HG03354 (cell line): Measurements from ENCODE around the gene CBLL2.
"Not testable (repeated sequence)": the region's sequence is repeated elsewhere in the genome, so short reads cannot be mapped to it uniquely, and the experiment has no call there.

Source experiments
- ATAC-seq: cut with Tn5 transposase; IDR thresholded peaks from one replicate; pipeline ENCODE4 v1.9.1; 2021; ENCODE audit warnings: mild to moderate bottlenecking; ENCODE audit not compliant: unreplicated experiment, poor library complexity, severe bottlenecking

CBLL2 gene, protein sequence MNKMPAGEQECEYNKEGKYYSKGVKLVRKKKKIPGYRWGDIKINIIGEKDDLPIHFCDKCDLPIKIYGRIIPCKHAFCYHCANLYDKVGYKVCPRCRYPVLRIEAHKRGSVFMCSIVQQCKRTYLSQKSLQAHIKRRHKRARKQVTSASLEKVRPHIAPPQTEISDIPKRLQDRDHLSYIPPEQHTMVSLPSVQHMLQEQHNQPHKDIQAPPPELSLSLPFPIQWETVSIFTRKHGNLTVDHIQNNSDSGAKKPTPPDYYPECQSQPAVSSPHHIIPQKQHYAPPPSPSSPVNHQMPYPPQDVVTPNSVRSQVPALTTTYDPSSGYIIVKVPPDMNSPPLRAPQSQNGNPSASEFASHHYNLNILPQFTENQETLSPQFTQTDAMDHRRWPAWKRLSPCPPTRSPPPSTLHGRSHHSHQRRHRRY

DNA sequence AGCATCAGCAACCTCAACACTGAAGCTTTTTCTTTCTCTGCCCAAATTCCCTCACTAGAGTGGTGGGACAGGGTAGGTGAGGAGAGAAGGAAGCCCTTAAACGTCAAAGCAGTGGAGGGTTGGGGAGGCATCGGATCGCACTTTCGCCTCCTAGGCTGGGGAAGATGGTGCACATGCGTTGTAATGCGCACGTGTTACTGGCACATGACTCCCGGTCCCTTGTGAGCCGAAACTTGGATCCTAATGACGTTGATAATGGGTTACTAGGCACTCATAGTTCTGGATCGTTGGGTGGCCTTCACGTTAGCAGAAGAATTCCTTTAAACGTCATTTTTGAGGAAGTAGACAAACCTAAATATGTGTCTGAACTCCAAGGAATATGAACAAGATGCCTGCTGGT lies at the start of gene CBLL2:
Gene CBLL2, plus strand, starts transcription at position 301 of the 400 bp plus-strand sequence. Its CDS starts 79 bp downstream, at position 380.
- no peak for ATAC-seq

DNA sequence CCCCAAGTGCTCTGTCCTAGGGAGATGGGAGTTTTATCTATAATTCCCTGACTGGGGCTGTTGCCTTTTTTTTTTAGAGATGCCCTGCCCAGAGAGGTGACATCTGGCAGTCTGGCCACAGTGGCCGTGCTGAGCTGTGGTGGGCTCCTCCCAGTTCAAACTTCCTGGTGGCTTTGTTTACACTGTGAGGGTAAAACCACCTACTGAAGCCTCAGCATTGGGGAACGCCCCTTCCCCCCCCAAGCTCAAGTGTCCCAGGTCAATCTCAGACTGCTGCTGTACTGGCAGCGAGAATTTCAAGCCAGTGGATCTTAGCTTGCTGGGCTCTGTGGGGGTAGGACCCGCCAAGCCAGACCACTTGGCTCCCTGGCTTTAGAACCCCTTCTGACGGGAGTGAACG lies 38.3 kb upstream of the CBLL2 start:
- no peak for ATAC-seq

DNA sequence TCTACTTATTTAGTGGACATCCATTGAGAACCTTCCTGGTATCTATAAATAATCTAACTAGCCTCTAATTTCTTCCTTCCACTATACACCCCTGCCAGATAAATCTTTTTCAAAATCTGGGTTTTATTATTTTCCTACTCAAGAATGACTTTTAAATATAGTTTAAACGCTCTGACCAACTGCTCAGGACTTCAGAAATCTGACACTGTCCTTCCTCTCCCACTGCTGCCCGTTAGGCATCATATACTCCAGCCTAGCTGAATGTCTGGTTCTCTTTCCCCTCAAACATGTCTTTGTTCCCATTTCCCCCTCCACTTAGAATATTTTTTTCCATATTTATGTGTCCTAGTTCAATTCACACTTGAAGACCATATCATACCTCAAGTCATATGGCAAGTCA lies 35.2 kb upstream of the CBLL2 start:
- ATAC-seq: no peak

DNA sequence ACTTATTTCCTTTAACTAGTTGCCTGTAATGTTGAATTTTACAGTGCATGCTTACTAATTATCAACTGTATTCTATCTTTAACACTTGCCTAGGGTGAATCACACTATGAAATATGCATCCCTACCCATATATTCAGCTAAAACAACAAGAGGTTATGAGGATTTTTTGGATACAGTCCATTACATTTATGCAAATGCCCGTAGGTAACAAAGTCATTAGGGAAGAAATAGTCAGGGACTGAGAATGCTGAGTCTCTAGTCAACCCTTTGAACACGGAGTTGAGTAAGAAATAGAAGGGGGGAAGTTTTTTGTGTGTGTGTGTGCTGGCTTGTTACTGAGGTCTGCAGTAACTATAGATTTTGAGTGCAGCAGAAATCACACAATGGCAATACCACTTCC lies 26.1 kb upstream of the CBLL2 start:
- no peak for ATAC-seq

DNA sequence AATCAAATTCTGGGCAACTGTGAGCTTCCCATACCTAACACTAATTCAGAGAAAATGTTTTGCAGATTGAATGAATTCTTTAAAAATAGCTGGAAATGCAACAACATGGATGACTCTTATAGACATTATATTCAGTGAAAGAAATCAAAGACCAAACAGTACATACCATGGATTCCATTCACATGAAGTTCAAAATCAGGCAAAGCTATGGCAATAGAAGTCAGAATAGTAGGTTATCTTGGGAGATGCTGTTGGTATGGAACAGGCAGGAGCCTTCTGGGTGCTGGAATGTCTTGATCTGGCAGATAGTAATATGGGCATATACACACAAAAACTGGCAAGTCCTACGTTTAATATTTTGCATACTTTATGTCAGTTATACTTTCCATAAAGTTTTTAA lies 25.5 kb upstream of the CBLL2 start:
- ATAC-seq: no peak

DNA sequence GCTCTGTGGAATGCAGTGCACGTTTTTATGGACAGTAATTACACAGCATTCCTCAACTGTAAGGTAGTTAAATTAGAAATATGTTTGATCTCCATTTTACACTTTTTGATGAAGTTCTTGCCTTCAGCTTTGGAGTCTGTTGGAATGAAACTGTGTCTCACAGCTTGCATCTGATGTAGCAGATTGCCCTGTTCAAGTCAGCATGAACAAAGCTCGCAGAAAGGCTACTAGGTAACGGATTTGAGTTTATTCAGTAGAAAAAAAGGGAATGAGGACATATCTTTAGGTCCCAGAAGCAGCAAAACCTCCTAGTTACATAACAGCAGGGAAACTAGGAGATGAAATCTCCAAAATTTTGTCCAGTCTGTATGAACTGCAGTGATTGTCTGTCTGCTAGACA lies 24.3 kb upstream of the CBLL2 start:
- no peak for ATAC-seq

DNA sequence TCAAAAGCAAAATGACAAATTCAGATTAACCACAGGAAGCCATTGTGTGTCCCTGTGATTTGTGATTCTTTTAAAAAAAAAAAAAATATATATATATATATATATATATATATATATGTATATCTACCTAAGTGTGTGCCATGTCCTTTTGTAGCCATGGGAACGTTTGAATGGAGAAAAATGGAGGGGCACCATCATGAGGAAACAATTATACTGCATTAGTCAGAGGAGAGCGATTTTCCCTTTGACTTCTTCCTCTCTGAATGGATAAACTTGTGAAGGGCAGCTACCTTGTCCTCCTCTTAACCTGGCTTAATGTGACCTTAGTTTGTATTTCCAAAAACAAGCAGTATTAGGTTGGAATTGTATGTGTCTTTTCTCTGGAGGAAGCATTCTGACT lies 23.3 kb upstream of the CBLL2 start:
- ATAC-seq: no peak

DNA sequence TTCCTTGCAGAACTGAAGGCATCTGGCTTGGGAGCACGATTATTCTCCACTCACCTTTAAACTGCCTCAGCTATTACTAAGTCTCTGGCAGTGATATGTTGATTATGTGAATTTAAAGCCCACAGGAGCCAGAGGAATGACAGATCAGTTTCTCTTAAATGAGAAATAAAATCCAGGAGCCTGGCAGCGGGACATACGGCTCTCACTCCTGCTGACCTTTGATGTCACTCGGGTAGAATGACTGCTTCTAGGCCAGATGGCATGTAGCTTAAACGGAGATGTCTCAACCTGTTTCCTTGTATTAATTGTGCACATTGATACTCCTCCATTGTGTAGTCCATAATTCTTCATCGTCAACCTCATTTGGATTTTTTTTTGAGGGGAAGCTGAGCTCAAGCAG lies 4.0 kb upstream of the CBLL2 start:
- no peak for ATAC-seq

DNA sequence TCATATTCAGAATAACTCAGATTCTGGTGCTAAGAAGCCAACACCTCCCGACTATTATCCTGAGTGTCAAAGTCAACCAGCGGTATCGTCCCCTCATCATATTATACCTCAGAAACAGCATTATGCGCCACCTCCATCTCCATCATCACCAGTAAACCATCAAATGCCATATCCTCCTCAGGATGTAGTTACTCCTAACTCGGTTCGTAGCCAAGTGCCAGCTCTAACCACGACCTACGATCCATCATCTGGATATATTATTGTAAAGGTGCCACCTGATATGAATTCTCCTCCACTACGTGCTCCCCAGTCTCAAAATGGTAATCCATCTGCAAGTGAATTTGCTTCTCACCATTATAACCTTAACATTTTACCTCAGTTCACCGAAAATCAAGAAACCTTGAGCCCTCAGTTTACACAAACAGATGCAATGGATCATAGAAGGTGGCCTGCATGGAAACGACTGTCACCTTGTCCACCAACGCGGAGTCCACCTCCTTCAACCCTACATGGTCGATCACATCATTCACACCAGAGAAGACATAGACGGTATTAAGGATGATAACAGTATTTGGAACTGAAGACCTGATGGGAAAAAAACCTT lies 1.1 kb downstream of the CBLL2 start:
- ATAC-seq: no peak

DNA sequence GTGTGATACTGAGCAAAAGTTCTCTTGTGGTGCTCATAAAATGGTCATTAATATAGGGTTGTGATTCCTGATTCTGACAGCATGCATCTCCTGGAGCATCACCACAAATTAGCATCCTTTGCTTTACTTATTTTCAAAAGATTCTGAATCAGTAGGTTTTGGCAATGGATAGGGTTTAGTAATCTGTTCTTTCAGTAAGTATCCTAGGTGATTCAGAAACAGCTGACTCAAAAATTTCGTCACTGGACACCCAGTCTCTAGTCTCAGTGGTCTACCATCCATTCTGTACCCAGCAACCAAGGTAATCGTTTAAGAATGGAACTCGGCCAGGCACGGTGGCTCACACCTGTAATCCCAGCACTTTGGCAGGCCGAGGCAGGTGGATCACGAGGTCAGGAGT lies 4.1 kb downstream of the CBLL2 start:
- ATAC-seq: no peak

DNA sequence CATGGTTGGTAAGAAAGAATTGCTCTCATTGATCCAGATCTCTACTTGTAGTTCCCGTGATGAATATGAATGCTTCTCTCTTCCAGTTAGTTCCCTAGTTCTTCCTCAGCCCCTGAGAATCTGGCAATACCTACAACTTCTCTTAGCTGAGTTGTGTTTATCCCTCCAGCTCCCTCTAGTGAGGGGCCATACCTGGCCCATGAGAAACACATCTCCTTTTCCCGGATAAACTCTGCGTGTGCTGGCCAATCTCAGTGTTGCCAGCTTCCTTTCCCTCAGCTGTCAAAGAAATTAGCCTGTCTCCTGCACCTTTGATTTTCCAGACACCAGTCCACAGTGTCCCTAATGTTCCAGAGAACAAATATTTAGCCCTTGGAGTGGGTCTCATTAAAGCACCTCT lies 5.7 kb downstream of the CBLL2 start:
- no peak for ATAC-seq

DNA sequence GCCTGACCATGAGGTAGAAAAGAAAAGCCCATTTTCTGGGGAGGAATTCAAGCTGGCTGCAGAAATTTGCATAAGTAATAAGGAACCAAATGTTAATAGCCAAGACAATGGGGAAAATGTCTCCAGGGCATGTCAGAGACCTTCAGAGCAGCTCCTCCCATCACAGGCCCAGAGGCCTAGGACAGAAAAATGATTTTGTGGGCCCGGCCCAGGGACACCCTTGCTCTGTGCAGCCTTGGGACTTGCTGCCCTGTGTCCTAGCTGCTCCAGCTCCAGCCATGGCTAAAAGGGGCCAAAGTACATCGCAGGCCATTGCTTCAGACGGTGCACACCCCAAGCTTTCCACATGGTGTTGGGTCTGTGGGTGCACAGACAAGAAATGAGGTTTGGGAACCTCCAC lies 16.5 kb downstream of the CBLL2 start:
- ATAC-seq: not testable (repeated sequence)

DNA sequence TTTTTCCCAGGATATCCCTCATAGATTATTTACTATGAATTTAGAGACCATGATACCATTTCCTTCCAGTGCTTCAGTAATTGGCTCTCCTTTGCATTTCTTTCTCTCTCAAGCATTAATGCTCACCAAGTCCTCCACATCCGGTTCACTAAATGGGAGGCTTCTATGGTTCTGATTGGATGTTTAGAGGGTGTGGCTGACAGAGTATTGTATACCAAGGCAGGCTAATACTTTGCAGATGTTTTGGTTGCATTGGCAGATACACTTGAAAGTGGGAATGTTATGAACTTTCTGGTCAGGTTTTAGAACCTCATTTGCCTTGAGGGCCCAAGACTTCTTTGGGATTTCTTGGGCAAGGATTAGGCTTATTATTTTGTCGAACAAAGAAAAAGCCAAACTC lies 24.2 kb downstream of the CBLL2 start:
- ATAC-seq: no peak

DNA sequence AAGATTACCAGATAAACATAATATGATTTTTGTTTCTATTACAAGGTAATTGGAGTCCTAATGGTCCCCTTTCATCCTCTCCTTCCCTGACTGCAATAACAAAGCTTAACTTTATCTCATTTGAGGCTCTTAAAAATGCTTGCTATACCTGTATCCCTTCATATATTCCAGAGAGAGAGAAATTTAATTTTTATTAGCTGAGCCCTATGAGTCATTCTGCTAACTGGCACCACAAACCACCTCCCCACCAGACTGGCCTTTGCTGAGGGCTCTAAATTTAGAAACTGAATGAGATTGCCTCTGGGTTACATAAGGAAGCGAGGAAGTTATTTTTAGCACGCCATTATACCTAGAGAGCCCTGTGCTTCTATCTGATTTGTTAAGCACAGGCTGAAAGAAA lies 27.4 kb downstream of the CBLL2 start:
- peak; percentile 73 for ATAC-seq

DNA sequence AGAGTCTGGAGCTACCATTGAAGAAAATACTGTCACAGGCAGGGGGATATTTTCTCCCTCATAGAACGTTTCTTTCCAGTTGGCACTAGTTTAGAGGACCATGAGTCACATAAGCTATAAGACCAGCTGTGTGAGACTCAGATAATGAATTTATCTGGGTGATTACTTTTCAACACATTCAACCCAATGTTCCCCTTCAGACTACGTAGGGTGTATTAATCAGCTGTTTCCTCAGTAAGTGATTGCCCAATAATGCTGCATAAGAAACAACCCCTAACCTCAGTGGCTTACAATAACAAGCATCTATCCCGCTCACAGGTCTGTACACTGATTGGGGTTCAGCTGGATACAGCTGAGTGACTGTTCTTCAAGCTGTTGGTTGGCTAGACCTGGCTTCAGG lies 38.1 kb downstream of the CBLL2 start:
- no peak for ATAC-seq

DNA sequence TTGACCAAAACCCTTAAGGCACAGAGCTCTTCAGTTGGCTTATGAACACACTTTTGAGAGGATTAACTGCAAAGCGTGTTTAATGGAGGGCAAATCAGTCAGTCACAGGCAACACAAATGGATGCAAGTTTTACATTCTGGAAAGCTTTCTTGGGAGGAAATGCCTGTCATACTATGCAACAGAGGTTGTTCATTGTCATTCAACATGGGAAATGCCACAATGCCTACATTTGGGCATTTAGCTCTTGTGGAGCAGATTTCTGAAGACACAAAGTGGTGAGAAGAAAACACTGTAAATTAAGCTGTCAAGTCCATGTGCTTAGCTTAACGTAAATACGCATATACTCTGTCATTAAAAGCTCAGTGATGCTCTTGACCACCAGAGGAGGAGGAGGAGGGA lies 41.1 kb downstream of the CBLL2 start:
- ATAC-seq: no peak

DNA sequence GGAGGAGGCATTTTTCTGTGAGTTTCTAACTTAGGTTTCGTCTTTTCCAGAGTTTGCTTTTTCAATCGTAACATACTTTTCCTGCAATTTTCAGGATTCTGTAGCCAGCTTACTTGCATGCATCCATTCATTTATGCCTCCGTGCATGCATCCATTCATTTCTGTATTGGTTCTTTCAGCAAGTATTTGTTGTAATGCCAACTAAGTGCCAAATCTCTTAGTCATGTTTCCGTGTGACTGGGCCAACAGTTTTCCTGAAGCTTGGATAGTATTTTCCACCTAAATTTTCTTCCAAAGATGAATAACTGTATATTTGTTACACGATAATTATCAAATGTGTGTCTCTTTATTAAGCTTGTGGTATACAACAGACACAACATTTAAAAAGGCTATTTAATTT lies 41.5 kb downstream of the CBLL2 start:
- ATAC-seq: no peak

DNA sequence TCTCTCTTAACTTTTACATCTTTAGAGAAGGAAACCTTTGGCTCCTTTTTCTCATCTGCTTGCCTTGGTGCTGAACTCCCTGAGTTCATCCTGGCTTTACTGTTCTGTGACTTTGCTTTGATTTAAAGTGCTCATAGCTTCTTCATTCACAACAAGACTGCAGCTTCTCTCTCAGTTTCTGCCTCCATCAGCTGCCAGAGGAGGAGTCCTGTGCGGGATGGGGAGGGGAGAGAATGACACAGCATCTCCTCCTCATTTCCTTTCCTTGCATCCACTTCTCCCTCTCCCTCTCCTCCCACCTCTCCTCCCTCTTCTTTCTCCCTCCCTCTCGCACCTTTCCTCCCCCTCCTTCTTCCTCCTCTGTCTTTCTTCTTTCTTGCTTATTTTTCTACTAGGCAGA lies 42.0 kb downstream of the CBLL2 start:
- ATAC-seq: no peak

DNA sequence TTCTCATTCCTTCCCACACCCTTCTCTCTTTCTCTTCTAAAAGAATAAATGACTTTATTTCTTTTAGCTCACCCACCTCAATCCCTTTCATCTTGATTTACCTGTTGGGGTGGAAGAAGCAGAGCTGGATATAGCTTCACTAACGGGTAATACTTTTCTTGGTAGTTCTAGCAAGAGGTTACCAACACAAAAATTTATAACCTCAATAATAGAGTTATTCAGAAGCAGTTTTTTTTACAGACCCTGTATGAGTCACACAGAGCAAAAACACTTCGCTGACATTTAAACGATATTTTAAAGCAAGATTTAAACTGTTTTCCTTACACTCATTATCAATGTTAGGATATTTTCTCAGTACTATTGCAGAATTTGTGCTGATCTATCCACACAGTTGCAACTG lies 42.4 kb downstream of the CBLL2 start:
- ATAC-seq: no peak

DNA sequence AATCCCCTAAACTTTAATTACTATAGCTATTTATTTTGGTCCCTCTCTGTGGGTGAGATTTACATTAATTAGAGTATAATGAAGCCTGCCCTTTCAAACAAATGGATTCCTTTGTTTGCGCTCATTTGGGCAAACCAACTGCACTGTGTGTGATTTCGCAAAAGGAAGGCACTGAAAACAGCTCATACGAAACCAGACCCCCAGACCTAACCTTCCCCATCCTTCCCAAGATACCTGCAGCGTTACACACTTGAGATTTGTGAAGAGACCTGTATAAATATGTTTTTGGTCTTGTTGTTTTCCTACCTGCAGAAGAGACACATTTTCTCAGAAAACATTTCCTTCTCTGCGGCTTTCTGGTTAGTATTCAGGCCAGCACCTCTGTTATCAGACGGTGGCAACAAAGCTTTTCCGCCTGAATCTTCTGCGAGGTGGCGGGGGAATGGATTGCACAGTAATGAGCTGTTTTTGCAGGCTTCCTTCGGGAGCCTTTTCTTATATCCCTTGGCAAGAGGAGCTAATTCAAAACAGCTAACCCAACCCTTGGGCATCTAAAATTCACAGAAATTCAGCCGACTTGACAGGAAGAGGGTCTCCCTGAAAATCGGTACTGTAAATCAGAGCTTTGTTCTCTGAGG lies 47.6 kb downstream of the CBLL2 start:
- no peak for ATAC-seq

DNA sequence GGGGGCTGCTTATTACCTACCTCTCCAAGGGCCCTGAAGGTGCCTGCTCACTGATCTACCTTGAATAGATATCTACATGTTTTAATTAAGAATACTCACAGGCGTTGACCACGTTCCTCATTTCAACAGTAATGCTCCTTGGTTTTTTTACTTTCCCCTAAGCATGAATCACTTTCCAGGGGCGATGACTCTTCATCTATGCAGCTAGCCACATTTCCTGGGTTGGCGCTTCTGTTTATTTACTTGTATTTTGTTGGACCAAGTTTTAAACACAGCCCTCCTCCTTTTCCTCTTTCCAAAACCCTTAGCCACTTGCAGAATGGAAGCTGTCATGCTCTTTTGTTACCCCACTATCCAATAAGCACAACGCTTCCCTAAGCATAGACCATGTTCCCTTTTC lies 50.8 kb downstream of the CBLL2 start:
- ATAC-seq: no peak
